Activated T-cell treated with anti-CD3 and anti-CD28 coated beads for 24 hours (primary cell): ENCODE results near the gene DDX39B.

Experiments used
- DNase-seq: peaks from one replicate; pipeline ENCODE4 v3.0.0-alpha.2; 2020; ENCODE audit warnings: low read depth

The DDX39B gene

GRCh38 chr6:31546958-31547726, 5.3 kb upstream of the DDX39B start, which contains the start of gene NFKBIL1:
TSS of gene NFKBIL1 (plus strand) at chr6:31547608. CDS start at chr6:31547695, 87 bp downstream.
- peak; percentile 91 for DNase-seq

- peak; percentile 86 for DNase-seq
Observed at GRCh38 chr6:31546339-31546957, 4.6 kb upstream of the DDX39B start, which contains the start of gene ATP6V1G2. TSS of gene ATP6V1G2 (minus strand) at chr6:31546608. CDS start at chr6:31546559, 49 bp downstream.

GRCh38 chr6:31545291-31545690, 3.5 kb upstream of the DDX39B start:
- DNase-seq: no peak

- DNase-seq: no peak
Observed at GRCh38 chr6:31544676-31545075, 2.9 kb upstream of the DDX39B start.

- DNase-seq: no peak
Observed at GRCh38 chr6:31543639-31544038, 1.8 kb upstream of the DDX39B start.

GRCh38 chr6:31541059-31541657, 645 bp downstream of the DDX39B start:
- DNase-seq: peak; percentile 45

- DNase-seq: no peak
Observed at GRCh38 chr6:31540640-31541039, 1.2 kb downstream of the DDX39B start.

- no peak for DNase-seq
Observed at GRCh38 chr6:31538805-31539400, 2.9 kb downstream of the DDX39B start.

- DNase-seq: no peak
Observed at GRCh38 chr6:31535538-31536324, 6.1 kb downstream of the DDX39B start.

GRCh38 chr6:31534521-31535040, 7.2 kb downstream of the DDX39B start:
- no peak for DNase-seq

- no peak for DNase-seq
Observed at GRCh38 chr6:31534011-31534410, 7.8 kb downstream of the DDX39B start.

GRCh38 chr6:31533455-31533841, 8.4 kb downstream of the DDX39B start:
- DNase-seq: no peak

GRCh38 chr6:31532644-31533454, 9.0 kb downstream of the DDX39B start:
- DNase-seq: no peak

- no peak for DNase-seq
Observed at GRCh38 chr6:31531771-31532643, 9.8 kb downstream of the DDX39B start.

- DNase-seq: no peak
Observed at GRCh38 chr6:31531162-31531561, 10.6 kb downstream of the DDX39B start.

GRCh38 chr6:31530659-31531058, 11.1 kb downstream of the DDX39B start:
- no peak for DNase-seq

GRCh38 chr6:31529329-31530150, 12.3 kb downstream of the DDX39B start:
- no peak for DNase-seq

- DNase-seq: no peak
Observed at GRCh38 chr6:31528821-31529328, 12.9 kb downstream of the DDX39B start, which contains the start of gene MCCD1. TSS of gene MCCD1 (plus strand) at chr6:31528962. CDS start at chr6:31529015, 53 bp downstream.
